B cell (primary cell): ENCODE results near the gene PLEKHA7. TPM values are rescaled to one million over a fixed set of nuclear protein-coding genes. Genes with fewer than 3 reads are reported as not detected.

Experiments
- ATAC-seq: fragments of 200-7000 bp; cut with Tn5 transposase; one replicate; pipeline ENCODE4 v1.10.0; 2021; ENCODE audit warnings: low read depth, mild to moderate bottlenecking, moderate number of reproducible peaks, moderate library complexity
- CTCF ChIA-PET: fragments of 350-600 bp; sonication (Branson Sonifier 250); formaldehyde crosslinking; loops from one replicate; lab custom pipeline; 2021; ENCODE audit warnings: antibody characterized with exemption, inconsistent platforms; lab: Charles Lee
- POLR2A ChIA-PET: fragments of 350-600 bp; sonication (Branson Sonifier 250); formaldehyde crosslinking; loops from one replicate; lab custom pipeline; 2021; ENCODE audit warnings: antibody characterized with exemption; lab: Charles Lee
- DNase-seq: peaks from one replicate; pipeline ENCODE4 v3.0.0; 2013
- H2AFZ ChIP-seq: 2 replicates; pipeline ENCODE4 v1.6.1; 2012; ENCODE audit warnings: mild to moderate bottlenecking, low read depth, low read length; ENCODE audit not compliant: insufficient read depth, poor library complexity, severe bottlenecking
- H3K27ac ChIP-seq, 2 donors: 1 replicate in 1 of 2; 2 replicates in 1 of 2; pipeline ENCODE4 v1.5.1; 2012 to 2013; ENCODE audit warnings: low read length in 2 of 2, mild to moderate bottlenecking in 2 of 2, moderate library complexity in 1 of 2
- H3K27me3 ChIP-seq, 4 experiments: fragments of 200-600 bp in 1 of 4; sonication (generic) in 1 of 4; replicated peaks in 1 of 4; 1 replicate in 2 of 4; 2 replicates in 2 of 4; pipeline versions ENCODE4 v1.6.1 to v1.7.0; 2013 to 2016; ENCODE audit warnings: low read length in 3 of 4, mild to moderate bottlenecking in 2 of 4, mixed read lengths in 1 of 4, moderate library complexity in 1 of 4; ENCODE audit not compliant: insufficient read depth in 4 of 4, control insufficient read depth in 3 of 4; ENCODE audit errors: control extremely low read depth in 1 of 4
- H3K36me3 ChIP-seq, 2 experiments: replicated peaks in 1 of 2; 1 replicate in 1 of 2; 2 replicates in 1 of 2; pipeline versions ENCODE4 v1.6.1 to v1.7.1; 2013; ENCODE audit warnings: low read length in 1 of 2; ENCODE audit not compliant: insufficient read depth in 2 of 2, control insufficient read depth in 1 of 2; ENCODE audit errors: control extremely low read depth in 1 of 2, extremely low read depth in 1 of 2
- H3K4me1 ChIP-seq, 2 donors: fragments of 200-600 bp in 1 of 2; sonication (generic) in 1 of 2; 1 replicate in 1 of 2; 2 replicates in 1 of 2; pipeline versions ENCODE4 v1.5.1 to v1.6.1; 2013 to 2017; ENCODE audit warnings: low read length in 2 of 2; ENCODE audit not compliant: control insufficient read depth in 2 of 2, insufficient read depth in 2 of 2
- H3K4me2 ChIP-seq: replicated peaks from 2 replicates; pipeline ENCODE3; 2012; ENCODE audit warnings: mild to moderate bottlenecking, low read depth, low read length; ENCODE audit not compliant: poor library complexity, severe bottlenecking
- H3K4me3 ChIP-seq, 5 experiments: fragments of 200-600 bp in 1 of 5; sonication (generic) in 1 of 5; 1 replicate in 3 of 5; 2 replicates in 2 of 5; pipeline versions ENCODE4 v1.5.1 to v1.7.0; 2011 to 2016; ENCODE audit warnings: low read length in 4 of 5, mild to moderate bottlenecking in 4 of 5, low read depth in 2 of 5, control low read depth in 1 of 5, moderate library complexity in 1 of 5; ENCODE audit not compliant: insufficient read depth in 1 of 5; ENCODE audit errors: control extremely low read depth in 1 of 5, extremely low read depth in 1 of 5
- H3K79me2 ChIP-seq: fragments of 200-600 bp; sonication (generic); one replicate; pipeline ENCODE4 v1.6.0; 2016; ENCODE audit warnings: low read length; ENCODE audit not compliant: control insufficient read depth, insufficient read depth
- H3K9ac ChIP-seq: fragments of 200-600 bp; sonication (generic); 2 replicates; pipeline ENCODE4 v1.6.1; 2017; ENCODE audit warnings: mild to moderate bottlenecking, low read length, moderate library complexity
- H3K9me3 ChIP-seq, 3 donors: one replicate each; pipeline versions ENCODE4 v1.6.1 to v1.7.1; 2013; ENCODE audit warnings: low read length in 2 of 3; ENCODE audit not compliant: control insufficient read depth in 2 of 3, insufficient read depth in 1 of 3; ENCODE audit errors: control extremely low read depth in 1 of 3
- H4K20me1 ChIP-seq: 2 replicates; pipeline ENCODE4 v1.6.0; 2012; ENCODE audit warnings: mild to moderate bottlenecking, low read length; ENCODE audit not compliant: insufficient read depth, control insufficient read depth, poor library complexity, severe bottlenecking
- H3K27ac Mint-ChIP-seq: one replicate; pipeline ENCODE4 v1.8.0; 2021; ENCODE audit warnings: mixed read lengths
- H3K27me3 Mint-ChIP-seq: one replicate; pipeline ENCODE4 v1.8.0; 2021; ENCODE audit warnings: mixed read lengths
- H3K4me1 Mint-ChIP-seq: one replicate; pipeline ENCODE4 v1.8.0; 2021; ENCODE audit warnings: mixed read lengths
- H3K4me3 Mint-ChIP-seq: one replicate; pipeline ENCODE4 v1.8.0; 2021; ENCODE audit warnings: mixed read lengths
- H3K9me3 Mint-ChIP-seq: one replicate; pipeline ENCODE4 v1.8.0; 2022; ENCODE audit warnings: mixed read lengths; ENCODE audit not compliant: insufficient read depth
- CTCF ChIP-seq: fragments of 200-600 bp; IDR thresholded peaks from one replicate; pipeline ENCODE4 v1.8.0; 2022; ENCODE audit warnings: antibody characterized with exemption, mild to moderate bottlenecking
- EZH2 ChIP-seq: IDR thresholded peaks from 2 replicates; pipeline ENCODE4 v1.6.1; 2012; ENCODE audit warnings: borderline replicate concordance, low read depth, mild to moderate bottlenecking, moderate library complexity, low read length; ENCODE audit not compliant: insufficient read depth, poor library complexity, severe bottlenecking
- WGBS: methylation state at CpG from one replicate; pipeline ENCODE4 v1.1.5; 2013; ENCODE audit warnings: missing lambda C conversion rate; ENCODE audit not compliant: insufficient coverage; 5-methylcytosine and 5-hydroxymethylcytosine counted together
- intact Hi-C: fragments of 100-400 bp; cut with micrococcal nuclease; formaldehyde crosslinking; loops from one replicate; pipeline ENCODE4 v1.10.0; 2022
- polyA plus RNA-seq: library from polyadenylated mRNA; depleted of rRNA; stranded (reverse); fragments of >200 nt; gene quantifications from 2 replicates; pipeline ENCODE4 v1.2.3, GENCODE V29; 2012
- total RNA-seq, 2 donors: library from RNA; stranded (reverse); fragments of 120-200 nt in 1 of 2; gene quantifications; 1 replicate in 1 of 2; 2 replicates in 1 of 2; pipeline versions ENCODE4 v1.2.3 to v1.2.4, GENCODE V29; 2013 to 2022

Gene PLEKHA7
- total and polyA plus RNA-seq, 2 donors (not counting 1 experiment from before 2014, with no cell fraction given) = 1.7 to 8.2 TPM

- Mint-ChIP-seq H3K27me3 (no peaks in the 10 kb centered on the region), H3K27ac (no peak overlapping the region), H3K9me3 (no peaks in the 10 kb centered on the region), H3K4me3 (no peak overlapping the region), H3K4me1 (no peaks in the 10 kb centered on the region)
- no CpG with 5 or more reads among the region's 3 CpGs for WGBS
- no peaks in the 10 kb centered on the region for H3K4me1 ChIP-seq
- H3K27ac ChIP-seq = no peak overlapping the region
- no peak overlapping the region for H3K9ac ChIP-seq
- CTCF ChIA-PET = no interaction called here
- H3K27me3 ChIP-seq = no peaks in the 10 kb centered on the region
- no peaks in the 10 kb centered on the region for H4K20me1 ChIP-seq
- H3K9me3 ChIP-seq = no peaks in the 10 kb centered on the region
- no peak overlapping the region for H3K4me2 ChIP-seq
- H3K79me2 ChIP-seq = no peaks in the 10 kb centered on the region
- ATAC-seq (no peak), DNase-seq (no peak)
- no peak overlapping the region for H2AFZ ChIP-seq
- H3K4me3 ChIP-seq = no peak overlapping the region
- H3K36me3 ChIP-seq = no peaks in the 10 kb centered on the region
- intact Hi-C loops = no loop called here
- TF ChIP-seq EZH2 = no peak
- no peak for TF ChIP-seq CTCF
- POLR2A ChIA-PET = no interaction called here
Measured at GRCh38 chr11:17005646-17006045, 8.6 kb downstream of the PLEKHA7 start.

DNA sequence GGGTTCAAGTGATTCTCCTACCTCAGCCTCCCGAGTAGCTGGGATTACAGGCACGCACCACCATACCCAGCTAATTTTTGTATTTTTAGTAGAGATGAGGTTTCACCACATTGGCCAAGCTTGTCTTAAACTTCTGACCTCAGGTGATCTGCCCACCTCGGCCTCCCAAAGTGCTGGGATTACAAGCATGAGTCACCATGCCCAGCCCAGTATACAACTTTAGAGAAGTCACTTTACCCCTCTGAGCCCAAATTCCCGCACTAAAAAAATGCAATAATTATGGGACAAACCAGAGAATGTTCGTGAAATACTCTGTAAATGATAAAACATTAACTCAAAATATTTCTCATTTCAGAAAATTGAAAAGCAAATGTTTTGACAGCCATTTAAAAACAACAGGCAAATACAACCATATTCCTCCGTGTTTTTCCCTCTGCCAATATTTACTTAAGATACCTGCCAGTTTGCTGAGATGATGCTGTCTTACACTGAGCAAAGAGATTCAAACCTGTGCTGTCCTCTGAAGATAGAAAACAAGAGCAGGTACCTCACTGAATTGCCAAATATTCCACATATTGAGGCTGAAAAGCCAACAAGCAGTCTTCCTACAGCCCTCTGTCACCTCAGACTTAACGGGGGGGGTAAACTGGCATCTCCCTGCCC lies 9.6 kb downstream of the PLEKHA7 start:
- CTCF ChIA-PET = no interaction called here
- Histone ChIP-seq H3K79me2 (no peaks in the 10 kb centered on the region), H3K4me3 (no peak overlapping the region), H3K9ac (no peak overlapping the region), H3K36me3 (no peaks in the 10 kb centered on the region), H4K20me1 (no peaks in the 10 kb centered on the region), H3K27me3 (no peaks in the 10 kb centered on the region), H3K27ac (no peak overlapping the region), H3K9me3 (no peaks in the 10 kb centered on the region), H3K4me2 (no peak overlapping the region), H2AFZ (no peak overlapping the region), H3K4me1 (no peaks in the 10 kb centered on the region)
- intact Hi-C loops = no loop called here
- POLR2A ChIA-PET = no interaction called here
- Mint-ChIP-seq H3K4me1 (no peaks in the 10 kb centered on the region), H3K4me3 (no peak overlapping the region), H3K27ac (no peak overlapping the region), H3K9me3 (no peaks in the 10 kb centered on the region), H3K27me3 (no peaks in the 10 kb centered on the region)
- ATAC-seq (no peak), DNase-seq (no peak)
- WGBS = 100% methylated on average over 2 of the region's 7 CpGs
- TF ChIP-seq CTCF (no peak), EZH2 (no peak)
